GM12892 (cell line): ENCODE measurements around the gene LSR.

ENCODE experiments used
- POLR2A ChIP-seq: IDR thresholded peaks from 2 replicates; pipeline ENCODE4 v1.6.1; 2011; ENCODE audit warnings: low read depth, low read length, control low read depth
- POLR2AphosphoS5 ChIP-seq: IDR thresholded peaks from 2 replicates; pipeline ENCODE4 v1.6.1; 2011; ENCODE audit warnings: low read depth, low read length, control low read depth
- TAF1 ChIP-seq: IDR thresholded peaks from 2 replicates; pipeline ENCODE4 v1.6.1; 2011; ENCODE audit warnings: low read depth, mild to moderate bottlenecking, control low read depth, low read length, borderline replicate concordance

DNA sequence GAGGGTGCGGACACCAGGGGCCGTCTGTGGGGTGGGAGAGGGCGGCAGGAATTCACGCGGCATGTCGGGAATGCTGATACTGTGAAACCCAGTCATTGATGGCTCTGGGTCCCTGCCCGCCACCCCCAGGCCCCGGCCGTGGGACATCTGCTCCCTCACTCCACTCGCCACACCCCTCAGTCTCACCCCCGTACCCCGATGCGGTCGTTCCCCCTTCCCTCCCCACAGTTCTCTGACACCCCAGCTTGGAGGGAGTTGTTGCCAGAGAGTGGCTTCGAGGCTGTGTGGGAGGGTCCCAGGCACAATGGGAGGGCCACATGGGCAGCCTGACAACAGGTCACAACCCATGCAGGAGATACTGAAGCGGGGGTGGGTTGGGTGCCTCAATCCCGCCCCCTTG is 45.0 kb downstream of the LSR start:
- no peak for TF ChIP-seq POLR2AphosphoS5
- no peak for TF ChIP-seq TAF1
- TF ChIP-seq POLR2A, result no peak
